Right lobe of liver (tissue), 5 donors: ENCODE data around the gene ZFAND2B. TPM values are rescaled to one million over a fixed set of nuclear protein-coding genes. Genes with fewer than 3 reads are reported as not detected.

Experiments used
- total RNA-seq, 6 experiments: library from RNA; depleted of rRNA in 2 of 6; stranded (reverse); fragments of >200 nt in 2 of 6; fragmentation: NEBNext Ultra II Directional in 3 of 6; extraction: Animal tissue kit (Norgen Biotek cat#: 25700) in 3 of 6; gene quantifications; one replicate each; pipeline versions ENCODE4 v1.1.0 to v1.2.4, GENCODE V29; 2016 to 2023
- donor health status: DM: no; HTN: no; CAD: no.
- donor health status: DM: no; HTN: no; CAD: no.
- donor health status: DM: no; HTN: yes; CAD: no.
- donor health status: DM: no; HTN: yes; CAD: no.

The ZFAND2B gene
- total RNA-seq, 6 experiments from 2014 or later, result 20.7 to 32.3 (median 28.8) TPM

Other genes starting within 250 kb of the ZFAND2B start
- not detected for gene CDK5R2, start 247.1 kb upstream of the ZFAND2B start, total RNA-seq
- not detected for gene FEV, start 221.6 kb upstream of the ZFAND2B start, total RNA-seq
- not detected for gene CRYBA2, start 213.4 kb upstream of the ZFAND2B start, total RNA-seq
- not detected for gene CFAP65, start 165.3 kb upstream of the ZFAND2B start, total RNA-seq
- 1 to 10 TPM in 3 of 6 experiments, under 1 TPM in 3; 0.42 to 3.9 (median 1.1) TPM for gene IHH, start 145.9 kb upstream of the ZFAND2B start, total RNA-seq
- 10 to 100 TPM in 3 of 6 experiments, 1 to 10 TPM in 3; 5.8 to 16.7 (median 10.9) TPM for gene NHEJ1, start 46.0 kb upstream of the ZFAND2B start, total RNA-seq
- gene SLC23A3, start 36.8 kb upstream of the ZFAND2B start, total RNA-seq, result 1 to 10 TPM in 5 of 6 experiments, under 1 TPM in 1; 0.62 to 4.9 (median 2.1) TPM
- gene CNPPD1, start 29.9 kb upstream of the ZFAND2B start, total RNA-seq, result 10 to 100 TPM; 22.3 to 37.1 (median 30.2) TPM
- 10 to 100 TPM; 33.6 to 77.9 (median 51.0) TPM for gene RETREG2, start 28.5 kb upstream of the ZFAND2B start, total RNA-seq
- gene ABCB6, start 12.2 kb downstream of the ZFAND2B start, total RNA-seq, result 10 to 100 TPM; 20.3 to 72.5 (median 37.3) TPM
- 10 to 100 TPM; 28.3 to 39.6 (median 33.2) TPM for gene ATG9A, start 22.9 kb downstream of the ZFAND2B start, total RNA-seq
- 10 to 100 TPM; 19.3 to 27.8 (median 24.5) TPM for gene ANKZF1, start 23.0 kb downstream of the ZFAND2B start, total RNA-seq
- gene GLB1L, start 38.7 kb downstream of the ZFAND2B start, total RNA-seq, result 1 to 10 TPM; 2.1 to 4.2 (median 2.8) TPM
- 10 to 100 TPM; 17.7 to 28.1 (median 21.9) TPM for gene STK16, start 38.7 kb downstream of the ZFAND2B start, total RNA-seq
- 1 to 10 TPM in 1 of 6 experiments, under 1 TPM in 3, not detected in 2; 0.27 to 2.0 (median 0.57) TPM for gene TUBA4B, start 46.5 kb downstream of the ZFAND2B start, total RNA-seq
- gene TUBA4A, start 47.1 kb downstream of the ZFAND2B start, total RNA-seq, result 100 to 1,000 TPM in 1 of 6 experiments, 10 to 100 TPM in 5; 14.9 to 114 (median 35.6) TPM
- 10 to 100 TPM; 32.6 to 52.1 (median 39.9) TPM for gene DNAJB2, start 72.6 kb downstream of the ZFAND2B start, total RNA-seq
- gene PTPRN, start 102.6 kb downstream of the ZFAND2B start, total RNA-seq, result under 1 TPM in 1 of 6 experiments, not detected in 5; 0.31 TPM
- not detected for gene RESP18, start 126.0 kb downstream of the ZFAND2B start, total RNA-seq
- 10 to 100 TPM; 37.1 to 60.2 (median 47.0) TPM for gene DNPEP, start 181.1 kb downstream of the ZFAND2B start, total RNA-seq
- gene DES, start 211.6 kb downstream of the ZFAND2B start, total RNA-seq, result 10 to 100 TPM in 1 of 6 experiments, 1 to 10 TPM in 5; 1.2 to 25.6 (median 2.5) TPM
- 1 to 10 TPM in 1 of 6 experiments, under 1 TPM in 5; 0.24 to 1.5 (median 0.48) TPM for gene SPEG, start 228.1 kb downstream of the ZFAND2B start, total RNA-seq